GM19467 (cell line): ENCODE measurements around the gene TUBAL3.

Experiments used
- ATAC-seq: cut with Tn5 transposase; IDR thresholded peaks from one replicate; pipeline ENCODE4 v1.9.1; 2021; ENCODE audit warnings: mild to moderate bottlenecking, moderate library complexity; ENCODE audit not compliant: unreplicated experiment

The TUBAL3 gene

GRCh38 chr10:5404208-5405041, at the start of gene TUBAL3:
Gene TUBAL3 (minus strand): TSS chr10:5404828. CDS start chr10:5404792, 36 bp downstream.
- ATAC-seq = no peak

GRCh38 chr10:5453749-5454489, 49.3 kb upstream of the TUBAL3 start:
- no peak for ATAC-seq

- ATAC-seq = no peak
These were observed 46.2 kb upstream of the TUBAL3 start for GRCh38 chr10:5450605-5451384.

- no peak for ATAC-seq
These were observed 45.2 kb upstream of the TUBAL3 start for GRCh38 chr10:5449823-5450222.

- no peak for ATAC-seq
These were observed 44.6 kb upstream of the TUBAL3 start for GRCh38 chr10:5449227-5449626.

GRCh38 chr10:5448333-5449001, 43.8 kb upstream of the TUBAL3 start:
- ATAC-seq = no peak

GRCh38 chr10:5447611-5448071, 43.0 kb upstream of the TUBAL3 start:
- ATAC-seq = peak; percentile 44

GRCh38 chr10:5447056-5447455, 42.4 kb upstream of the TUBAL3 start:
- ATAC-seq = no peak

GRCh38 chr10:5446390-5446926, 41.8 kb upstream of the TUBAL3 start:
- peak; percentile 43 for ATAC-seq

GRCh38 chr10:5445006-5445405, 40.4 kb upstream of the TUBAL3 start:
- ATAC-seq = no peak

GRCh38 chr10:5443429-5443828, 38.8 kb upstream of the TUBAL3 start:
- peak; percentile 74 for ATAC-seq

- peak; percentile 25 for ATAC-seq
These were observed 38.4 kb upstream of the TUBAL3 start for GRCh38 chr10:5442990-5443370.

- ATAC-seq = no peak
These were observed 37.7 kb upstream of the TUBAL3 start for GRCh38 chr10:5442065-5442989.

- no peak for ATAC-seq
These were observed 36.5 kb upstream of the TUBAL3 start for GRCh38 chr10:5441106-5441505.

- no peak for ATAC-seq
These were observed 35.6 kb upstream of the TUBAL3 start for GRCh38 chr10:5440206-5440605.

- no peak for ATAC-seq
These were observed 30.7 kb upstream of the TUBAL3 start for GRCh38 chr10:5435328-5435727.

- no peak for ATAC-seq
These were observed 29.6 kb upstream of the TUBAL3 start for GRCh38 chr10:5434017-5434753.

- no peak for ATAC-seq
These were observed 28.6 kb upstream of the TUBAL3 start for GRCh38 chr10:5433182-5433581.

- ATAC-seq = no peak
These were observed 23.5 kb upstream of the TUBAL3 start for GRCh38 chr10:5428133-5428532.
